ENCODE data around the gene UMAD1.

Gene UMAD1

GRCh38 chr7:7720750-7721621 lies 80.4 kb downstream of the UMAD1 start:
- DNase-seq (ENCODE audit: low read depth in 1 of 2, low spot score in 1 of 2): no peak

- no peak for DNase-seq (ENCODE audit: low read depth in 1 of 2, low spot score in 1 of 2)
These were observed 91.2 kb downstream of the UMAD1 start for GRCh38 chr7:7731732-7732131.

DNA sequence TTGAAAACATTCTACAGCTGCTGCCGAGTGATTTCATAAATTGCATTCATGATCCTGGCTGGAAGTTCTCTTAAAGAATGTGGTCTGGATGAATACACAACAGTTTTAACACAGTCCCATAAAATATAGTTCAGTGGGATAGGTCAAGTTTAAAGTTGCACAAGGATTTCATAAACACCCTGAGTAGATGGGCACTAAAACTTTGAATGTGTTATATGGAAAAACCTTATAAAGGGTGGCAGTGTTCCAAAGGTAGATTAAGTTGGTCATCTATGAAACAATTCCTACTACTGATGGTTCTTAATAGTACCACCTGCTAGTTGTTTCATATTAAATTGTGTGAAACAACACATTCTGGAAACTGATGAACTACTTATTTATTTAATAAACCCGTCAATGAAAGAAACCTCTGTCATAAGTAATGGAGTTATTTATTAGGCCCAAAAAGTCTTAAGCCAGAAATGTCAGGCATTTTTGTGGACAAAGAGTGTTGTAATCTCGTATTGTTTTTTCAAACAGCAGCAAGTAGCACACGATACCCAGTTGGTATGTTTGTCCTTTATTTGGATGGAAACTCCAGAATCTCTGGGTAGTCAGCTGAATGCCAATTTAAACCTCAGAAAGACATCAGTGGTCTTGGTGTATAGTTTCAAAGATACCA lies 92.2 kb downstream of the UMAD1 start:
- DNase-seq (ENCODE audit: low read depth in 1 of 2, low spot score in 1 of 2): no peak

GRCh38 chr7:7736671-7737070 lies 96.1 kb downstream of the UMAD1 start:
- DNase-seq (ENCODE audit: low read depth in 1 of 2, low spot score in 1 of 2): no peak

DNA sequence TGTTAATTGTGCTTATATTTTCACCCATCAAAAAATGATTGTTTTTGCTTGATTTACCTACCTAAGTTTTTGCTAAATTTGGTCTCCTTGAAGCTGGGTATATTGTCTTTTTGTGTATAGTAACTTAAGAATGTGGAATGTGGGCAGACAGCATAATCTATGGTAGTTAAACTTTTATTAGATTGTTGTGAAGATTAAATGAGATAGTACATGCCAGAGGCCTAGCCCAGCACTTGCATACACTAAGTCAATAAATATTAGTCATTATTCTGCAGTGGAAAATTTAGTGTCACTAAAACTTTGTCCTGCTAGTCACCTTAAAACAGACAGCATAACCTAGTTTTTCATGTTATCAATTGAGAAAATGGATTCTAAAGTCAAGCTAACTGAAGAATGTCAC lies 97.1 kb downstream of the UMAD1 start:
- DNase-seq (ENCODE audit: low read depth in 1 of 2, low spot score in 1 of 2): no peak

GRCh38 chr7:7738177-7738576 lies 97.6 kb downstream of the UMAD1 start:
- DNase-seq (ENCODE audit: low read depth in 1 of 2, low spot score in 1 of 2): no peak

DNA sequence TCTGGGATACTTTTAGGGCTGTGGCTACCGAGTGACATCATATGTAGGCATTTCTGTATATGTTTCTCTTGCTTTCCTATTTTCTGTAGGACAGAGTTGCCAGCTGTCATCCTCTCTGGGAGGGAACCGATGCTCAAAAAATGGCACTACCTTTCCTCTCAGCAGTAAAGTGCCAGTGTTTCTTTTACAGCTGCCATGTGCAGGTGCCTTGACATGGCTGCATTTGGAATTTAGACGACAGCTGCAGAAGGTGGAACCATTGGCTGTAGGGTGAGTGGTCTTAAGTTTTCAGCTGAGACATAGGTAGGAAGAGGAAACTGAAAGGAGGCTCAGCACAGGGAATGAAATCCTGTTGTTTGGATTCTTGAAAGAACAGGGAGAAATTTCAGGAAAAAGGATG lies 98.1 kb downstream of the UMAD1 start:
- no peak for DNase-seq (ENCODE audit: low read depth in 1 of 2, low spot score in 1 of 2)

DNA sequence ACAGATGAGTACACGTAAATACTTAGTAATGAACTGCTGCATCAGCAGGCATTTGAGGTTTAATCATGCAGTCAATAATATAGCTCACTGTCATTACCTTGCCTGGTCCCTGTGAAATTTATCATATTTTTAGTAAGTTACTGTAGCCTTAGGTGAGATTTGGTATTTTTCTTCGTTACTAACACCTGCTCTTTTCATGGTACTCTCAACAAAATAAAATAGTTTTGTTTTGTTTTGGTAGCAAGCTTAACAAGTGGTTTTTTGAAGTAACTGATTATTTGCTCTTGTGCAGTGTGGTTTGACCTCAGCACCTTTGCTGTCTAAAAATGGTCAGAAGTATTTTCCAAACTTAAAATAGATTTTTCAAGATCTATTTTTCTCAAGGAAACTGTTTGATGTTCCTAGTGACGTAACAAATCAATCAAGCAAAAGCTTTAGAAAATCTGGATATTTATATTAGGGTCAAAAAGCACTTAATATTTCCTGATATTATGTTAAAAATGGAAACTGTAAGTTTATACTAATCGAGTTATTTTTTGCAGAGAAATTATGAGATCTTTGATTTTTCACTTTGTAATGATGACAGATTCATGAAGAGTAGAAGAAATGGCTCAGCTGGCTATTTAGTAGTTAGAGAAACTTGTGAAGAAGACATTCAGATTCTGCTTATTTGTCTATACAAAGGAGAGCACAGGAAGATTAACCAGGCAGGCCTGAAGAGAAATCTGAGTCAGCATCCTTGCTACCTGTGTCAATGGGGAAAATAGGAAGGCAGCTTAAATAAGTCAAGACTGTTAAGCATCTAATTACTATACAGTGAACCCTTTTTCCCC lies 98.9 kb downstream of the UMAD1 start:
- no peak for DNase-seq (ENCODE audit: low read depth in 1 of 2, low spot score in 1 of 2)

DNA sequence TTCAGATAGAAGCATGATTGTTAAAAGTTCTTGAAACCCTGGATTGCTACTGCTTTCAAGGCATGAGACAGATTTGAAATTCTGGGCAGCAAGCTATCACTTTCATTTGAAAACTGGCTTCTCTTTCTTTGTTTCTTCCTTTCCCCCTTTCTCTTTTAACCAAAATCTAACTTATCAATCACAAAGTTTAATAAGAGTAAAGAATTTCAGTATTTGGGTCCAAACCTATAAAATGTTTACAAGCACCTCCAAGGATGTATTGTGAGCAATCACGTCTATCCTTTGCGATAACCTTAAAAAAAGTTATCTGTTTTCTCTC lies 99.4 kb downstream of the UMAD1 start:
- no peak for DNase-seq (ENCODE audit: low read depth in 1 of 2, low spot score in 1 of 2)

DNA sequence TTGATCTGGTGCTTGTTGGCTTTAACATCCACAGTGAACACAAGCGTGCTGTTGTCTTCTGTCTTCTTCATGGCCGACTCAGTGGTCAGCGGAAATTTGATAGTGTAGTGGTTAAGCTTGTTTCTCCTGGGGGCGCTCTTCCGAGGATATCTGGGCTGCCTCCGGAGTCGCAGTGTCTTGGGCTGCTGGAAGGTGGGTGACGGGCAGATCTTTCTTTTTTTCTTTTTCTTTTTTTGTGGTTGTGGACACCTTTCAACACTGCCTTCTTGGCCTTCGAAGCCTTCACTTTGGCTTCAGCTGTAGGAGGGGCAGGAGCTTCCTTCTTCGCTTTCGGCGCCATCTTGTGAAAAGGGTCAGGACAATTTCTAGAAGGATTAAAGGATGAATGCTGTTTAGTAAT lies 101.7 kb downstream of the UMAD1 start:
- DNase-seq (ENCODE audit: low read depth in 1 of 2, low spot score in 1 of 2): no peak

DNA sequence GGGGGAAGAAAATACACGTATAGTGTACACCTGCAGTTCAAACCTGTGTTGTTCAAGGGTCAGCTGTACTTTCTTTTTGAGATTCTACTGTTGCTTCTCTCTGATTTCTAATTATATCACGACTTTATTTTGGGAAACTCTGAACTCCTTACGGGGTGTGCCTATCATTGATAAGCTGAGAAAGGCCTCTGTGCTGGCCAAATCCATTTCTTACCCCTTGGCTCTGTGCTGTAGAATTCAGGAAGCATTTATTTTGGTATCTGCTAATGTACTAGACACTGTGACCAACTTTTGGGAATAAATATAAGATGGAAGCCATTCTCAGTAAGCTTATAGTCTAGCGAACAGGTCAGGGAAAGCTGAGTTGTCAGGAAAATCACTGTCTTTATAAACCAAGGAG lies 104.7 kb downstream of the UMAD1 start:
- DNase-seq (ENCODE audit: low read depth in 1 of 2, low spot score in 1 of 2): no peak

GRCh38 chr7:7745966-7746365 lies 105.4 kb downstream of the UMAD1 start:
- no peak for DNase-seq (ENCODE audit: low read depth in 1 of 2, low spot score in 1 of 2)

DNA sequence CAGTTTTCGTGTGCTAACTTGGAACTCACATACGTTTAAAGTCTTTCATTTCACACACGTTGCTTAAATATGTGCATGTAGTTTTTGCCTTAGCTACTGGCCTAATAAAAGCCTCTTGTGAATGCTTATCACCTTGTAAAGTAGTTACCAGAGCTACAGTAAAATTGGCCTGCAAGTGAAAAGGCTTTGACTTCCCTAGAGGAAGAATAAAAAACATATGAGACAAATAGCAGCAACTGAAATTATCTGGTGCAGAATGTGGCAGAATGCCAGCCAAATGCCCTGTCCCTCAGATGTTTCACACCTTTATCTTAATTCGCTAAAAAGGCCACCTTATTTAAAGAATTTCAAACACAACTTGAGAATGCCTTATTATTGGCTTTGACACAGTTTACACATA lies 105.9 kb downstream of the UMAD1 start:
- no peak for DNase-seq (ENCODE audit: low read depth in 1 of 2, low spot score in 1 of 2)

- DNase-seq (ENCODE audit: low read depth in 1 of 2, low spot score in 1 of 2): no peak
These were observed 110.2 kb downstream of the UMAD1 start for GRCh38 chr7:7750571-7751242.

GRCh38 chr7:7751243-7752092 lies 110.9 kb downstream of the UMAD1 start:
- no peak for DNase-seq (ENCODE audit: low read depth in 1 of 2, low spot score in 1 of 2)

- DNase-seq (ENCODE audit: low read depth in 1 of 2, low spot score in 1 of 2): no peak
These were observed 116.0 kb downstream of the UMAD1 start for GRCh38 chr7:7756577-7756976.

GRCh38 chr7:7757576-7757975 lies 117.0 kb downstream of the UMAD1 start:
- no peak for DNase-seq (ENCODE audit: low read depth in 1 of 2, low spot score in 1 of 2)

GRCh38 chr7:7761340-7761973 lies 120.9 kb downstream of the UMAD1 start:
- DNase-seq (ENCODE audit: low read depth in 1 of 2, low spot score in 1 of 2): no peak

DNA sequence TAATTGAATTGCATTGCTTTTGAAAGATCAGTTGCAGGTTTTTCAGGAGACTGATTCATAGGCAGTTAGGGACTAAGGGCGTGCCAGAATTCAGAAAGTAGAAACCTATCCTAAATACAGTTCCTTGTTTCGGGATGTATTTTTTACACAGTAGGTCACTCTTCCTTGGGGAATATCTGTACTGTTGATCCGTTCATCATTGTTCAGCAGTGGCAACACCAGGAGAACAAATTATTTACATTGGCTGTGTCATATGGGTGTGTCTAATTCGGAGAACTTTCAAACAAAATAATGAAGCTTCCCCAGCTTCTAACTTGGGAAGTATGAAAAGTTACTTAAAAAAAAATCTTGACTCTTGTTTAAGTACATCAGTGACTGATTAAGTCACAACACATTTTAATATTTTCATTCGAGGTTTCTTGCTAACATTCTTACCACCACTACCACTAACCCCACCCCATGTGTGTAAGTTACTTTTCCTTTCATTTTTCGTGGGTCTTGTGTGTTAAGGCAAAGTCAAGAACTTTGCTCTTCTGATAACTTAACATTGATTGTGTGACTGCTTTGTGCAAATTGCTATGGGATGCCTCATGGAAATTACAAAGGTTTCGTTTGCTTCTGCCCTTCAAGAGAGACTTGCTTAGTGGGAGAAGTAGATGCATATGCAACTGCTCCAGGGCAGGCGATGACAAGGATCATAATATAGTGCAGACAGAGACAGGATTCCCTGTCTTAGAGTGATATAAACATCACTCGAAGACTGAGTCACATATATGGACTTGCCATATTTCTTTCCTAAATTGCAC lies 121.6 kb downstream of the UMAD1 start:
- no peak for DNase-seq (ENCODE audit: low read depth in 1 of 2, low spot score in 1 of 2)
